Neural progenitor cell (in vitro differentiated cells): ENCODE results near the gene FGF21. TPM values are rescaled to one million over a fixed set of nuclear protein-coding genes. Genes with fewer than 3 reads are reported as not detected.
A peak's percentile ranks its signal among the peaks of the same experiment; 100 is the strongest.

Experiments
- DNase-seq: peaks from one replicate; pipeline ENCODE4 v3.0.0-alpha.2; 2016; ENCODE audit warnings: low spot score
- H2AFZ ChIP-seq: fragments of 200-600 bp; sonication (generic); replicated peaks from 2 replicates; pipeline ENCODE4 v1.6.1; 2016; ENCODE audit warnings: antibody characterized with exemption
- H3F3A ChIP-seq: fragments of 200-600 bp; sonication (generic); 2 replicates; pipeline ENCODE4 v1.6.1; 2016; ENCODE audit warnings: antibody characterized with exemption, low read depth
- H3K27ac ChIP-seq: fragments of 200-600 bp; sonication (generic); 2 replicates; pipeline ENCODE4 v1.5.1; 2016; ENCODE audit warnings: mild to moderate bottlenecking
- H3K27me3 ChIP-seq: fragments of 200-600 bp; sonication (generic); 2 replicates; pipeline ENCODE4 v1.6.1; 2016; ENCODE audit warnings: mild to moderate bottlenecking, moderate library complexity
- H3K36me3 ChIP-seq: fragments of 200-600 bp; sonication (generic); 2 replicates; pipeline ENCODE4 v1.5.1; 2016
- H3K4me1 ChIP-seq: fragments of 200-600 bp; sonication (generic); 2 replicates; pipeline ENCODE4 v1.6.1; 2016; ENCODE audit warnings: mixed run types
- H3K4me2 ChIP-seq: fragments of 200-600 bp; sonication (generic); 2 replicates; pipeline ENCODE4 v1.6.1; 2016
- H3K4me3 ChIP-seq: fragments of 200-600 bp; sonication (generic); 2 replicates; pipeline ENCODE4 v1.5.1; 2016
- H3K79me2 ChIP-seq: fragments of 200-600 bp; sonication (generic); 2 replicates; pipeline ENCODE4 v1.6.1; 2016; ENCODE audit warnings: low read depth
- H3K9ac ChIP-seq: fragments of 200-600 bp; sonication (generic); 2 replicates; pipeline ENCODE4 v1.6.1; 2016
- H3K9me3 ChIP-seq: fragments of 200-600 bp; sonication (generic); 2 replicates; pipeline ENCODE4 v1.5.1; 2016; ENCODE audit warnings: low read depth
- H4K20me1 ChIP-seq: fragments of 200-600 bp; sonication (generic); 2 replicates; pipeline ENCODE4 v1.6.1; 2016; ENCODE audit warnings: low read depth
- H3K27ac Mint-ChIP-seq: 3 replicates; pipeline ENCODE4 v1.8.0; 2021; ENCODE audit warnings: mixed read lengths
- H3K27me3 Mint-ChIP-seq: 2 replicates; pipeline ENCODE4 v1.8.0; 2022; ENCODE audit warnings: low read depth, mild to moderate bottlenecking, inconsistent platforms, moderate library complexity, mixed read lengths; ENCODE audit not compliant: insufficient read depth
- H3K36me3 Mint-ChIP-seq: 3 replicates; pipeline ENCODE4 v1.8.0; 2021; ENCODE audit warnings: mixed read lengths
- H3K4me1 Mint-ChIP-seq: 3 replicates; pipeline ENCODE4 v1.8.0; 2021; ENCODE audit warnings: mixed read lengths
- H3K4me3 Mint-ChIP-seq: 3 replicates; pipeline ENCODE4 v1.8.0; 2021; ENCODE audit warnings: mild to moderate bottlenecking, moderate library complexity, mixed read lengths
- H3K9me3 Mint-ChIP-seq: 3 replicates; pipeline ENCODE4 v1.8.0; 2020; ENCODE audit warnings: mixed read lengths
- CTCF ChIP-seq: fragments of 200-600 bp; sonication (generic); IDR thresholded peaks from 2 replicates; pipeline ENCODE4 v1.5.1; 2017; ENCODE audit warnings: antibody characterized with exemption, mild to moderate bottlenecking
- EZH2 ChIP-seq: fragments of 200-600 bp; sonication (generic); IDR thresholded peaks from 2 replicates; pipeline ENCODE4 v1.6.1; 2017; ENCODE audit warnings: antibody characterized with exemption, mild to moderate bottlenecking, moderate library complexity
- EZH2phosphoT487 ChIP-seq: fragments of 200-600 bp; sonication (generic); IDR thresholded peaks from 2 replicates; pipeline ENCODE4 v1.6.1; 2017; ENCODE audit warnings: antibody characterized with exemption
- total RNA-seq: library from RNA; depleted of rRNA; stranded (reverse); fragments of >200 nt; gene quantifications from 2 replicates; pipeline ENCODE4 v1.2.3, GENCODE V29; 2015; ENCODE audit warnings: low replicate concordance

The FGF21 gene
- total RNA-seq, 1 donor from 2014 or later: not detected

- Mint-ChIP-seq H3K9me3 (peaks cover 1% of the 10 kb centered on the region), H3K36me3 (peaks cover 4% of the 10 kb centered on the region), H3K27ac (no peak overlapping the region), H3K27me3 (peaks cover 35% of the 10 kb centered on the region), H3K4me3 (peak overlapping the region; percentile 83), H3K4me1 (peaks cover 25% of the 10 kb centered on the region)
- peak overlapping the region; percentile 87 for H3K4me3 ChIP-seq
- H3K27me3 ChIP-seq: peaks cover 11% of the 10 kb centered on the region
- H3K36me3 ChIP-seq: no peaks in the 10 kb centered on the region
- no peak overlapping the region for H3K27ac ChIP-seq
- peak overlapping the region; percentile 93 for H2AFZ ChIP-seq
- H3K4me1 ChIP-seq: no peaks in the 10 kb centered on the region
- H3K9me3 ChIP-seq: no peaks in the 10 kb centered on the region
- H4K20me1 ChIP-seq: no peaks in the 10 kb centered on the region
- peaks cover 17% of the 10 kb centered on the region for H3K79me2 ChIP-seq
- no peak for TF ChIP-seq EZH2
- no peak for TF ChIP-seq CTCF
- TF ChIP-seq EZH2phosphoT487: no peak
- peak; percentile 46 for DNase-seq
- no peak overlapping the region for H3K9ac ChIP-seq
- peak overlapping the region; percentile 96 for H3K4me2 ChIP-seq
- peaks cover 21% of the 10 kb centered on the region for H3F3A ChIP-seq
Observed at GRCh38 chr19:48751845-48752495, 3.4 kb upstream of the FGF21 start.

- H3K27ac ChIP-seq: no peak within 1 kb of the TSS
- no peak within 1 kb of the TSS for H3K9ac ChIP-seq
- no peaks in the 10 kb centered on the region for H3K9me3 ChIP-seq
- peak; percentile 89 for DNase-seq
- peaks cover 17% of the 10 kb centered on the region for H3K79me2 ChIP-seq
- H3K4me3 ChIP-seq: peak within 1 kb of the TSS; percentile 87
- Mint-ChIP-seq H3K4me3 (peak within 1 kb of the TSS; percentile 83), H3K9me3 (peaks cover 1% of the 10 kb centered on the region), H3K27ac (peak within 1 kb of the TSS; percentile 78), H3K4me1 (peaks cover 23% of the 10 kb centered on the region), H3K36me3 (peaks cover 4% of the 10 kb centered on the region), H3K27me3 (peaks cover 31% of the 10 kb centered on the region)
- H3K36me3 ChIP-seq: no peaks in the 10 kb centered on the region
- peaks cover 21% of the 10 kb centered on the region for H3F3A ChIP-seq
- H2AFZ ChIP-seq: peak within 1 kb of the TSS; percentile 93
- no peaks in the 10 kb centered on the region for H4K20me1 ChIP-seq
- no peaks in the 10 kb centered on the region for H3K4me1 ChIP-seq
- peaks cover 11% of the 10 kb centered on the region for H3K27me3 ChIP-seq
- TF ChIP-seq CTCF (peak; percentile 44), EZH2phosphoT487 (no peak), EZH2 (peak; percentile 21)
- H3K4me2 ChIP-seq: peak within 1 kb of the TSS; percentile 96
Observed at GRCh38 chr19:48752496-48753365, 2.6 kb upstream of the FGF21 start, which contains the start of gene FUT1. FUT1 (minus strand) TSS chr19:48752641; CDS start chr19:48751281, 1,360 bp downstream.

GRCh38 chr19:48755787-48756186 lies 463 bp downstream of the FGF21 start:
- Histone ChIP-seq H3K4me3 (no peak overlapping the region), H3K27ac (no peak overlapping the region), H3K4me2 (no peak overlapping the region), H3K27me3 (peaks cover 11% of the 10 kb centered on the region), H3K9ac (no peak overlapping the region), H3K9me3 (no peaks in the 10 kb centered on the region), H3K36me3 (no peaks in the 10 kb centered on the region), H3K4me1 (no peaks in the 10 kb centered on the region), H3F3A (peaks cover 13% of the 10 kb centered on the region), H4K20me1 (no peaks in the 10 kb centered on the region), H2AFZ (no peak overlapping the region), H3K79me2 (peaks cover 16% of the 10 kb centered on the region)
- H3K4me3 Mint-ChIP-seq: no peak overlapping the region
- H3K27me3 Mint-ChIP-seq: peaks cover 35% of the 10 kb centered on the region
- H3K36me3 Mint-ChIP-seq: peaks cover 4% of the 10 kb centered on the region
- TF ChIP-seq EZH2phosphoT487: no peak
- no peak for TF ChIP-seq EZH2
- TF ChIP-seq CTCF: no peak
- peaks cover 21% of the 10 kb centered on the region for H3K4me1 Mint-ChIP-seq
- H3K27ac Mint-ChIP-seq: no peak overlapping the region
- DNase-seq: no peak
- H3K9me3 Mint-ChIP-seq: peaks cover 1% of the 10 kb centered on the region
